ENCODE data around the gene EHBP1L1.
"Not testable (repeated sequence)": the region's sequence is repeated elsewhere in the genome, so short reads cannot be mapped to it uniquely, and the experiment has no call there.

The EHBP1L1 gene

DNA sequence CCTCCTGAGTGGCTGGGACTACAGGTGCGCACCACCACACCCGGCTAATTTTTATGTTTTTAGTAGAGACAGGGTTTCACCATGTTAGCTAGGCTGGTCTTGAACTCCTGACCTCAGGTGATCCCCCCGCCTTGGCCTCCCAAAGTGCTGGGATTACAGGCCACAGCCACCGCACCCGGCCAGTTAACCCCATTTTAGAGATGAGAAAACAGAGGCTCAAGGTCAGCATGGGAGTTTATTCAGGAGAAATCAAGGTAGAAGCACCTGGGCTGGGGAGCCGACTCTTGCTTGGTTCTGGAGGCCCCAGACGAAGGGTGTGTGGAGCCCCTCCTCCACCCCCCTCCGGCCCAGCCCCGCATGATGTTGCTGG lies 63.4 kb downstream of the EHBP1L1 start:
- not testable (repeated sequence) for H3K23ac ChIP-seq (ENCODE audit: low read length); H3K27ac ChIP-seq (ENCODE audit: low read depth, low read length); H3K79me2 ChIP-seq (ENCODE audit: control insufficient read depth, insufficient read depth, low read length, poor library complexity); H3K4me3 ChIP-seq (ENCODE audit: low read depth, low read length); H2BK5ac ChIP-seq (ENCODE audit: low read depth, low read length, poor library complexity); H4K91ac ChIP-seq (ENCODE audit: low read depth, low read length); H3K9ac ChIP-seq (ENCODE audit: low read length); H2BK12ac ChIP-seq (ENCODE audit: low read length); H2AK5ac ChIP-seq (ENCODE audit: low read length); H2BK120ac ChIP-seq (ENCODE audit: insufficient read depth, low read length, poor library complexity); H4K8ac ChIP-seq (ENCODE audit: low read depth, low read length); H3K4ac ChIP-seq (ENCODE audit: low read depth, low read length); H2AFZ ChIP-seq (ENCODE audit: insufficient read depth, low read length, poor library complexity); DNase-seq; H3K27me3 ChIP-seq (ENCODE audit: insufficient read depth, low read length); H3K18ac ChIP-seq (ENCODE audit: low read length); H4K12ac ChIP-seq (ENCODE audit: low read depth, low read length); H3K79me1 ChIP-seq (ENCODE audit: low read length); H3K4me2 ChIP-seq (ENCODE audit: low read length); H3K14ac ChIP-seq (ENCODE audit: low read length); H3K9me3 ChIP-seq (ENCODE audit: insufficient read depth, low read depth, low read length)
- Histone ChIP-seq H3K4me1 (ENCODE audit: control insufficient read depth in 1 of 2, insufficient read depth in 2 of 2, low read length in 2 of 2) (peaks cover 19 to 22% of the 10 kb centered on the region in 2 experiments), H3K36me3 (ENCODE audit: control insufficient read depth in 1 of 2, insufficient read depth in 2 of 2, low read length in 2 of 2) (peaks cover 29 to 34% of the 10 kb centered on the region in 2 experiments)
- WGBS (ENCODE audit: extremely low coverage, insufficient coverage, insufficient read length): no CpG with 5 or more reads among the region's 9 CpGs

DNA sequence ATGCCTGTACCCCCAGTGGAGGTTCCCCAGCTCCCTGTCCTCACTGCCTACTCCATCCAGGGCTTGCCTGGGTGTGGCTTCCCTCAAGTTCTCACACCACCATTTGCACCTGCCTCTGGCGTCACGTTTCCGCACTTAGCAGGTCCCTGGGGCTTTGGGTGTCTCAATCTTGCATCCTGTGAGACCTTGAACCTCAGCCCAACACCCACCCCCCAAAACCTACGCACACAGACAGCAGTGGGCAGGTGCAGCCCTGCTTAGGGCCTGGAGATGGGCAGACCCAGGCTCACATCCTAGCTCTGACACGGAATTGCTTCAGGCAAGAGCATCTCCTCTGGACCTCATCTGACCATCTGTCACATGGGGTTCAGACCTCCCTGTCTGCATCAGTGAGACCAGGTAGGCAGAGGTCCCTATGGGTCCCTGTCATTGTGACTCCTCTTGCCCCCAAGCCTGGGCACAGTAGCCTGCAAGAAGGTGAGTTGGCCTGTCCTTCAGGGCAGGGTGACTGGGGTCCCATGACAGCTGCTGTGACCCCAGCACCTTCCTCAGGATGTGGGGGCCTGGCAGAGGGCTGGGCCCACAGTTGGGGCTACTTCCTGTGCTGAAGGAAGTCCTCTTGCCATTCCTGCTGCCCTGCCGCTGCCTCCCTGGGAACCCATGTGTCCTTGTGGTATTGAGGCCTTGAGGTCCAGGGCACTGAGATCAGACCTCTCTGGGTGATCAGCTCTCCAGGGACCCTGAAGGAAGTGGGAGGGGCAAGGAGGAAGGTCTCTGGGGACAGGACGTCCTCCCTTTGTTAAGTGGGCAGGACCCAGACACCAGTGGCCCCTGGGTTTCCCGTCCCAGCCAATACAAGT lies 64.0 kb downstream of the EHBP1L1 start:
- Histone ChIP-seq H3K79me1 (ENCODE audit: low read length) (peaks cover 7% of the 10 kb centered on the region), H3K9me3 (ENCODE audit: insufficient read depth, low read depth, low read length) (peaks cover 3% of the 10 kb centered on the region), H3K4me3 (ENCODE audit: low read depth, low read length) (no peak overlapping the region), H4K91ac (ENCODE audit: low read depth, low read length) (no peak overlapping the region), H3K14ac (ENCODE audit: low read length) (no peak overlapping the region), H3K4me1 (ENCODE audit: control insufficient read depth in 1 of 2, insufficient read depth in 2 of 2, low read length in 2 of 2) (peaks cover 19 to 22% of the 10 kb centered on the region in 2 experiments), H3K18ac (ENCODE audit: low read length) (no peak overlapping the region), H2AK5ac (ENCODE audit: low read length) (no peak overlapping the region), H3K9ac (ENCODE audit: low read length) (no peak overlapping the region), H3K4me2 (ENCODE audit: low read length) (no peak overlapping the region), H3K27ac (ENCODE audit: low read depth, low read length) (no peak overlapping the region), H2BK12ac (ENCODE audit: low read length) (no peak overlapping the region), H3K23ac (ENCODE audit: low read length) (no peak overlapping the region), H3K4ac (ENCODE audit: low read depth, low read length) (no peak overlapping the region), H4K12ac (ENCODE audit: low read depth, low read length) (no peak overlapping the region), H2BK5ac (ENCODE audit: low read depth, low read length, poor library complexity) (no peak overlapping the region), H3K79me2 (ENCODE audit: control insufficient read depth, insufficient read depth, low read length, poor library complexity) (peaks cover 5% of the 10 kb centered on the region), H2AFZ (ENCODE audit: insufficient read depth, low read length, poor library complexity) (no peak overlapping the region), H2BK120ac (ENCODE audit: insufficient read depth, low read length, poor library complexity) (no peak overlapping the region), H3K27me3 (ENCODE audit: insufficient read depth, low read length) (no peaks in the 10 kb centered on the region), H4K8ac (ENCODE audit: low read depth, low read length) (no peak overlapping the region), H3K36me3 (ENCODE audit: control insufficient read depth in 1 of 2, insufficient read depth in 2 of 2, low read length in 2 of 2) (peaks cover 25 to 27% of the 10 kb centered on the region in 2 experiments)
- no peak for DNase-seq
- WGBS (ENCODE audit: extremely low coverage, insufficient coverage, insufficient read length): no CpG with 5 or more reads among the region's 8 CpGs

DNA sequence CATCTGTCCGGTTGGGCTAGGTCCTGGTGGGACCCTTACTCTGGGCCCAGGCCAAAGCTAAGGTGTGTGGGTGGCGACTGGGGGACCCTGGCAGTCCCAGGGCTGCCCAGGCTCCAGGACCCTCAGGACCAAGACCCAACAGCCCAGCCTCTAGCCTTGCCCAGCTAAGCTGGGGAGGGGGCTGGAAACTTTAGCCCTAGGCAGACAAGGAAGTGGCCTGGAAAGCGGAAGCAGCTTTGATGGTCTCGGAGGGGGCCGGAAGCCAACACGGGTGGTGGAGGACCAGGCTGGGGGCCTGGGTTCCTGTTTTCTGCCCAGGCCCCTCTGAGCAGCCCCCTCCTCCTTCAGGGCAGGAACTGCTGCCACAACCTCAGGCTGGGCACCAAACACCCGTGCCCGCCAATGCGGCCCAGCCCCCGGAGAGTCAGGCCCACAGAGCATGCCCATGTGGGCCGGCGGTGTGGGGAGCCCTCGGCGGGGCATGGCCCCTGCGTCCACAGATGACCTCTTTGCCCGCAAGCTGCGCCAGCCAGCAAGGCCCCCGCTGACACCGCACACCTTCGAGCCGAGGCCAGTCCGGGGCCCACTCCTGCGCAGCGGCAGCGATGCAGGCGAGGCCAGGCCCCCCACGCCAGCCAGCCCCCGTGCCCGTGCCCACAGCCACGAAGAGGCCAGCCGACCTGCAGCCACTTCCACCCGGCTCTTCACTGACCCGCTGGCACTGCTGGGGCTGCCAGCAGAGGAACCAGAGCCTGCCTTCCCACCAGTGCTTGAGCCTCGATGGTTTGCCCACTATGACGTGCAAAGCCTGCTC lies 64.8 kb downstream of the EHBP1L1 start:
- Histone ChIP-seq H3K79me1 (ENCODE audit: low read length) (peaks cover 7% of the 10 kb centered on the region), H3K4ac (ENCODE audit: low read depth, low read length) (no peak overlapping the region), H3K4me3 (ENCODE audit: low read depth, low read length) (no peak overlapping the region), H2BK5ac (ENCODE audit: low read depth, low read length, poor library complexity) (no peak overlapping the region), H2AK5ac (ENCODE audit: low read length) (no peak overlapping the region), H4K12ac (ENCODE audit: low read depth, low read length) (no peak overlapping the region), H4K8ac (ENCODE audit: low read depth, low read length) (no peak overlapping the region), H3K27me3 (ENCODE audit: insufficient read depth, low read length) (no peaks in the 10 kb centered on the region), H3K4me2 (ENCODE audit: low read length) (no peak overlapping the region), H3K27ac (ENCODE audit: low read depth, low read length) (no peak overlapping the region), H4K91ac (ENCODE audit: low read depth, low read length) (no peak overlapping the region), H2BK12ac (ENCODE audit: low read length) (no peak overlapping the region), H3K14ac (ENCODE audit: low read length) (no peak overlapping the region), H3K79me2 (ENCODE audit: control insufficient read depth, insufficient read depth, low read length, poor library complexity) (peaks cover 5% of the 10 kb centered on the region), H3K18ac (ENCODE audit: low read length) (no peak overlapping the region), H3K9ac (ENCODE audit: low read length) (no peak overlapping the region), H3K9me3 (ENCODE audit: insufficient read depth, low read depth, low read length) (peaks cover 3% of the 10 kb centered on the region), H3K23ac (ENCODE audit: low read length) (no peak overlapping the region), H2AFZ (ENCODE audit: insufficient read depth, low read length, poor library complexity) (no peak overlapping the region), H2BK120ac (ENCODE audit: insufficient read depth, low read length, poor library complexity) (no peak overlapping the region), H3K4me1 (ENCODE audit: control insufficient read depth in 1 of 2, insufficient read depth in 2 of 2, low read length in 2 of 2) (peaks cover 19 to 24% of the 10 kb centered on the region in 2 experiments), H3K36me3 (ENCODE audit: control insufficient read depth in 1 of 2, insufficient read depth in 2 of 2, low read length in 2 of 2) (peaks cover 18 to 19% of the 10 kb centered on the region in 2 experiments)
- no CpG with 5 or more reads among the region's 35 CpGs for WGBS (ENCODE audit: extremely low coverage, insufficient coverage, insufficient read length)
- DNase-seq: no peak

DNA sequence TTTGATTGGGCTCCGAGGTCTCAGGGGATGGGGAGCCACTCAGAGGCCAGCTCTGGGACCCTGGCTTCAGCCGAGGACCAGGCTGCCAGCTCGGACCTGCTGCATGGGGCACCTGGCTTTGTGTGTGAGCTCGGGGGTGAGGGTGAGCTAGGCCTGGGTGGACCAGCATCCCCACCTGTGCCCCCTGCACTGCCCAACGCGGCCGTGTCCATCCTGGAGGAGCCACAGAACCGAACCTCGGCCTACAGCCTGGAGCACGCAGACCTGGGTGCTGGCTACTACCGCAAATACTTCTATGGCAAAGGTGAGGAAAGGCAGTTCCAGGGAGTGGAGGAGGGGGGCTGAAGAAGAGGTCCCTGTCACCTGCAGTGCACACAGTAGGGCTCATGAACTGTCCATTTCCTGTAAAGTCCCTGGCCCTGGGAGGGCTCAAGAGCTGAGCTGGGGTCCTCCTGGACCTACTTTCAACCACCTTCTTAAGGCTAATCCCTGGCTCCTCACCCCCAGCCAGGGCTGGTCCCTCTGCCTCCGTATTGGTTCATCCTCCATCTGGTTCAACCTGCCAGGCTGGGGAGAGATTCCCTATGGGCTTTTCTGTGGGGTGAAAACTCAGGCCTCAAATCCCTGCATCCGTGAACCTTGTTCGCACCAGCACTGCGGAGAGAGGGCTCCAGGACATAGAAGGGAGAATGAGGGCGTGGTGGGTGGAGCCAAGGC lies 65.6 kb downstream of the EHBP1L1 start:
- Histone ChIP-seq H2AFZ (ENCODE audit: insufficient read depth, low read length, poor library complexity) (no peak overlapping the region), H3K4me3 (ENCODE audit: low read depth, low read length) (no peak overlapping the region), H3K9me3 (ENCODE audit: insufficient read depth, low read depth, low read length) (peaks cover 6% of the 10 kb centered on the region), H3K18ac (ENCODE audit: low read length) (no peak overlapping the region), H3K27ac (ENCODE audit: low read depth, low read length) (no peak overlapping the region), H3K4ac (ENCODE audit: low read depth, low read length) (no peak overlapping the region), H3K79me2 (ENCODE audit: control insufficient read depth, insufficient read depth, low read length, poor library complexity) (peaks cover 5% of the 10 kb centered on the region), H3K23ac (ENCODE audit: low read length) (no peak overlapping the region), H3K36me3 (ENCODE audit: control insufficient read depth in 1 of 2, insufficient read depth in 2 of 2, low read length in 2 of 2) (peaks cover 17% of the 10 kb centered on the region in 2 experiments), H2BK12ac (ENCODE audit: low read length) (no peak overlapping the region), H3K4me2 (ENCODE audit: low read length) (peak overlapping the region; percentile 23), H2BK5ac (ENCODE audit: low read depth, low read length, poor library complexity) (no peak overlapping the region), H3K9ac (ENCODE audit: low read length) (no peak overlapping the region), H3K4me1 (ENCODE audit: control insufficient read depth in 1 of 2, insufficient read depth in 2 of 2, low read length in 2 of 2) (peaks cover 19 to 24% of the 10 kb centered on the region in 2 experiments), H4K8ac (ENCODE audit: low read depth, low read length) (no peak overlapping the region), H3K27me3 (ENCODE audit: insufficient read depth, low read length) (no peaks in the 10 kb centered on the region), H4K12ac (ENCODE audit: low read depth, low read length) (no peak overlapping the region), H2AK5ac (ENCODE audit: low read length) (no peak overlapping the region), H3K14ac (ENCODE audit: low read length) (no peak overlapping the region), H3K79me1 (ENCODE audit: low read length) (peaks cover 7% of the 10 kb centered on the region), H4K91ac (ENCODE audit: low read depth, low read length) (no peak overlapping the region), H2BK120ac (ENCODE audit: insufficient read depth, low read length, poor library complexity) (no peak overlapping the region)
- WGBS (ENCODE audit: extremely low coverage, insufficient coverage, insufficient read length): no CpG with 5 or more reads among the region's 16 CpGs
- no peak for DNase-seq

Measured in trophoblast cell (in vitro differentiated cells and primary cell).